Effector memory CD4-positive, alpha-beta T cell (primary cell): Measurements from ENCODE around the gene GSTT2B.
A peak's percentile ranks its signal among the peaks of the same experiment; 100 is the strongest.
"Not testable (repeated sequence)": the region's sequence is repeated elsewhere in the genome, so short reads cannot be mapped to it uniquely, and the experiment has no call there.

ENCODE experiments used
- DNase-seq, 3 donors: peaks; one replicate each; pipeline ENCODE4 v3.0.0-alpha.2; 2020
- H3K27ac ChIP-seq: 2 replicates; pipeline ENCODE4 v1.7.0; 2013; ENCODE audit warnings: mild to moderate bottlenecking, low read length, moderate library complexity; ENCODE audit not compliant: insufficient read depth, poor library complexity, severe bottlenecking
- H3K27me3 ChIP-seq: replicated peaks from 2 replicates; pipeline ENCODE4 v1.7.0; 2013; ENCODE audit warnings: mild to moderate bottlenecking, low read length; ENCODE audit not compliant: insufficient read depth, control insufficient read depth, poor library complexity, severe bottlenecking
- H3K36me3 ChIP-seq: 2 replicates; pipeline ENCODE4 v1.7.0; 2013; ENCODE audit warnings: mild to moderate bottlenecking, low read length, moderate library complexity; ENCODE audit not compliant: control insufficient read depth, insufficient read depth
- H3K4me1 ChIP-seq: 2 replicates; pipeline ENCODE4 v1.7.0; 2013; ENCODE audit warnings: low read length, mild to moderate bottlenecking; ENCODE audit not compliant: control insufficient read depth, insufficient read depth, poor library complexity, severe bottlenecking
- H3K4me3 ChIP-seq: 2 replicates; pipeline ENCODE4 v1.7.0; 2013; ENCODE audit warnings: low read length, low read depth, mild to moderate bottlenecking; ENCODE audit not compliant: insufficient read depth, poor library complexity, severe bottlenecking
- H3K9me3 ChIP-seq: 2 replicates; pipeline ENCODE4 v1.7.0; 2013; ENCODE audit warnings: mild to moderate bottlenecking, low read length, moderate library complexity; ENCODE audit not compliant: control insufficient read depth

The GSTT2B gene

GRCh38 chr22:23969071-23969470 lies 8.1 kb upstream of the GSTT2B start:
- H3K27ac ChIP-seq: no peak overlapping the region
- H3K4me3 ChIP-seq: no peak overlapping the region
- no peaks in the 10 kb centered on the region for H3K4me1 ChIP-seq
- no peaks in the 10 kb centered on the region for H3K9me3 ChIP-seq
- no peak for DNase-seq
- H3K27me3 ChIP-seq: no peaks in the 10 kb centered on the region
- H3K36me3 ChIP-seq: peaks cover 28% of the 10 kb centered on the region

GRCh38 chr22:23966568-23966967 lies 5.6 kb upstream of the GSTT2B start, which contains the start of gene DDTL:
TSS of gene DDTL (plus strand) at chr22:23966888. CDS start at chr22:23966915, 27 bp downstream.
- H3K4me1 ChIP-seq, H3K9me3 ChIP-seq, H3K4me3 ChIP-seq, DNase-seq, H3K27me3 ChIP-seq, H3K27ac ChIP-seq: not testable (repeated sequence)
- peaks cover 24% of the 10 kb centered on the region for H3K36me3 ChIP-seq

- not testable (repeated sequence) for H3K4me1 ChIP-seq, DNase-seq, H3K27me3 ChIP-seq, H3K27ac ChIP-seq, H3K4me3 ChIP-seq, H3K9me3 ChIP-seq
- peaks cover 20% of the 10 kb centered on the region for H3K36me3 ChIP-seq
Observed at GRCh38 chr22:23966094-23966493, 5.1 kb upstream of the GSTT2B start.

- peak; percentile 60 to 64 (median 61) for DNase-seq
- not testable (repeated sequence) for H3K4me3 ChIP-seq, H3K36me3 ChIP-seq
Observed at GRCh38 chr22:23956301-23956900, 4.6 kb downstream of the GSTT2B start.

GRCh38 chr22:23955886-23956285 lies 5.1 kb downstream of the GSTT2B start:
- not testable (repeated sequence) for H3K27ac ChIP-seq, H3K4me1 ChIP-seq, DNase-seq, H3K9me3 ChIP-seq, H3K36me3 ChIP-seq, H3K27me3 ChIP-seq, H3K4me3 ChIP-seq

More at GRCh38 chr22:23956301-23956900, 4.6 kb downstream of the GSTT2B start:
- not testable (repeated sequence) for H3K27ac ChIP-seq, H3K4me1 ChIP-seq, H3K9me3 ChIP-seq, H3K27me3 ChIP-seq

- H3K4me3 ChIP-seq, H3K36me3 ChIP-seq, H3K27ac ChIP-seq, H3K27me3 ChIP-seq, H3K9me3 ChIP-seq, DNase-seq, H3K4me1 ChIP-seq: not testable (repeated sequence)
Observed at GRCh38 chr22:23954991-23955305, 6.0 kb downstream of the GSTT2B start.

GRCh38 chr22:23954193-23954990 lies 6.6 kb downstream of the GSTT2B start:
- not testable (repeated sequence) for H3K36me3 ChIP-seq, H3K4me3 ChIP-seq, H3K4me1 ChIP-seq, H3K27me3 ChIP-seq, H3K9me3 ChIP-seq, DNase-seq, H3K27ac ChIP-seq

GRCh38 chr22:23953485-23953884 lies 7.5 kb downstream of the GSTT2B start:
- not testable (repeated sequence) for H3K36me3 ChIP-seq, H3K27ac ChIP-seq, DNase-seq, H3K9me3 ChIP-seq, H3K4me1 ChIP-seq, H3K4me3 ChIP-seq, H3K27me3 ChIP-seq

- not testable (repeated sequence) for H3K9me3 ChIP-seq, H3K4me1 ChIP-seq, H3K27ac ChIP-seq, H3K27me3 ChIP-seq, H3K4me3 ChIP-seq, H3K36me3 ChIP-seq, DNase-seq
Observed at GRCh38 chr22:23952794-23953405, 8.1 kb downstream of the GSTT2B start.

GRCh38 chr22:23951383-23951782 lies 9.6 kb downstream of the GSTT2B start:
- H3K27ac ChIP-seq, H3K36me3 ChIP-seq, H3K4me1 ChIP-seq, H3K9me3 ChIP-seq, H3K27me3 ChIP-seq, DNase-seq, H3K4me3 ChIP-seq: not testable (repeated sequence)
